Measurements from ENCODE around the gene SOX5. TPM values are rescaled to one million over a fixed set of nuclear protein-coding genes. Genes with fewer than 3 reads are reported as not detected.

The SOX5 gene
- polyA plus RNA-seq, 1 donor: 3.5 TPM

DNA sequence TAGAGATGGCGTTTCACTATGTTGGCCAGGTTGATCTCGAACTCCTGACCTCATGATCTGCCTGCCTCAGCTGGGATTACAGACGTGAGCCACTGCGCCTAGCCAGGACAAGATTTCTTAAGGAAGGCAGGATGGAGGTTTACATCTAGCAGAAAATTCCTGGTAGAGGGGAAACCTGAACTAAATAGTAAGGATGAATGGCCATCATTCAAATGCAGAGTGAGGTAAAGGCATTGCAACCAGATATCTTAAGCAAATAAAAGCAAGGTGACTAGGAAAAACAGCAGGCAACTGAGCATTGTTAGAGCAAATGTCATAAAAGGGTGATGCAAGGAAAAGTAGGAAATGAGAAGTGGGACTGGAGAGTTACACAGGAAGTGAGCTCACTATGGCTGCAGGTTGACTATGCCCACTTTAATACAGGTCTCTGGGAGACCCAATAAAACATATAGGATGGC lies 133.0 kb downstream of the SOX5 start:
- no CpG with 5 or more reads among the region's 4 CpGs for whole genome bisulfite sequencing (ENCODE audit: insufficient coverage, low lambda C conversion rate)
- DNase-seq: no peak
- Histone ChIP-seq H3K4me1 (ENCODE audit: control insufficient read depth, insufficient read depth, low read length) (no peaks in the 10 kb centered on the region), H3K27me3 (ENCODE audit: control insufficient read depth, insufficient read depth, low read length) (no peaks in the 10 kb centered on the region), H3K4me3 (ENCODE audit: low read length) (no peak overlapping the region), H3K36me3 (ENCODE audit: control insufficient read depth, insufficient read depth, low read length) (no peaks in the 10 kb centered on the region), H3K27ac (ENCODE audit: low read length) (no peak overlapping the region), H3K9me3 (ENCODE audit: control insufficient read depth, low read depth, low read length) (no peaks in the 10 kb centered on the region)

DNA sequence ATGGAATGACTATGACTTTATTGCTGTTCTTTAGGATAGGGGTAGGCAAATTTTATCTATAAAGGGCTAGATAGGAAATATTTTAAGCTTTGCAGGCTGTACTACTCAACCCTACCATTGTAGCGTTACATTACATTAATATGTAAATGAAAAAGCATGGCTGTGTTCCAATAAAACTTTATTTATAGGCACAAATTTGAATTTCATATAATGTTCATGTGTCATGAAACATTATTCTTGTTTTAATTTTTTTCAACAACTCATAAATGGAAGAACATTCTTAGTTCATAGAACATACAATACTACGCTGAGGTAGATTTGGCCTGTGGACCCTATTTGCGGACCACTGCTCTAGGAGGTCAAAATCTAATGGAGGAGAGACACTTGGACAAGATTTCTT lies 133.7 kb downstream of the SOX5 start:
- 100% methylated on average over 3 of the region's 3 CpGs for WGBS (ENCODE audit: insufficient coverage, low lambda C conversion rate)
- no peak for DNase-seq
- Histone ChIP-seq H3K4me3 (ENCODE audit: low read length) (no peak overlapping the region), H3K27ac (ENCODE audit: low read length) (no peak overlapping the region), H3K36me3 (ENCODE audit: control insufficient read depth, insufficient read depth, low read length) (no peaks in the 10 kb centered on the region), H3K4me1 (ENCODE audit: control insufficient read depth, insufficient read depth, low read length) (no peaks in the 10 kb centered on the region), H3K27me3 (ENCODE audit: control insufficient read depth, insufficient read depth, low read length) (no peaks in the 10 kb centered on the region), H3K9me3 (ENCODE audit: control insufficient read depth, low read depth, low read length) (no peaks in the 10 kb centered on the region)

DNA sequence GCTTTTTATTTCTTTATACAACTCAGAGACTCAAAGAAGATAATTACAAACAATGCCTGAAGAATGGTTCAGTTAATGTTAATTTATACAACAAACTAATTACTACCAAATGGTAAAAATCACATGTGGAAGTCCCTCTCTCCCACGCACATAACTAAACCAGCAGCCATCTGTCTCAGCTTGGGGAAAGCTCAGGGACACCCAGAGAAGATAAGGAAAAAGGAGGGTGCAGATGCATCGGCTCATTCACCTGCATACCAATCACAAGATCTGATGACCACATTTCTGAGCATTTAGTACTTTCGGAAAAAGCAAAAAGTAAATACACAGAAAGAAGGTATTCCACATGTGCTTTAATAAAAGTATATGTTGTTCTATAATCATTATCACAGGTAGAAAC lies 136.3 kb downstream of the SOX5 start:
- no peaks in the 10 kb centered on the region for H3K9me3 ChIP-seq (ENCODE audit: control insufficient read depth, low read depth, low read length)
- no peak overlapping the region for H3K4me3 ChIP-seq (ENCODE audit: low read length)
- no peak for DNase-seq
- no peaks in the 10 kb centered on the region for H3K27me3 ChIP-seq (ENCODE audit: control insufficient read depth, insufficient read depth, low read length)
- no peak overlapping the region for H3K27ac ChIP-seq (ENCODE audit: low read length)
- no CpG with 5 or more reads among the region's 3 CpGs for WGBS (ENCODE audit: insufficient coverage, low lambda C conversion rate)
- no peaks in the 10 kb centered on the region for H3K4me1 ChIP-seq (ENCODE audit: control insufficient read depth, insufficient read depth, low read length)
- no peaks in the 10 kb centered on the region for H3K36me3 ChIP-seq (ENCODE audit: control insufficient read depth, insufficient read depth, low read length)

DNA sequence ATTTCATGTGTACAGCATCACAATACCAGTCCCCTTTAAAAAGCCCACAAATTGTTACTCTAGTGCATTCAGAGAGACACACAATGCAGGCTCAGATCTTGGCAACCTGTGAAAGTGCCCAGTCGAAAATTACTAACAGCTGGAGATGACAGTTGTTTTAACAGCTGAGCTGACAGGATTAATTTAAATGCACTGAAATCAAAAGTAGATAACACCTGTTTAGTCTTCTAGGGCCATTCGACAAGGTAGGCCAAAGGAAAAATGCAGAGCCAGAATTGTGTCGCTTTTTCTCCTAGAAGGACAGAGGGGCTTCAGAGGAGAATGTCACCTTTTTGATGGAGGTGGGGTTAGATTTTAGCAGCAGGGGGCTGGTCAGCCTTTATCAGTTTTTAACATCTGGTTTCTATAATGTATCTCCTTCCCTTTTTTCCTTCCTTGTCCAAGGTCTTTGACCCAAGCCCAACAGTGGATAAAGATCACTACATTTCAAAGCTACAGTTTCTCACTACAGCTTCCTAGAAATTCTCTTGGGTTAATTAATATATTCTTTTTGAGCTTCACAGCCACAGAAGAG lies 139.1 kb downstream of the SOX5 start:
- Histone ChIP-seq H3K4me1 (ENCODE audit: control insufficient read depth, insufficient read depth, low read length) (no peaks in the 10 kb centered on the region), H3K4me3 (ENCODE audit: low read length) (no peak overlapping the region), H3K27me3 (ENCODE audit: control insufficient read depth, insufficient read depth, low read length) (no peaks in the 10 kb centered on the region), H3K36me3 (ENCODE audit: control insufficient read depth, insufficient read depth, low read length) (no peaks in the 10 kb centered on the region), H3K27ac (ENCODE audit: low read length) (no peak overlapping the region), H3K9me3 (ENCODE audit: control insufficient read depth, low read depth, low read length) (no peaks in the 10 kb centered on the region)
- WGBS (ENCODE audit: insufficient coverage, low lambda C conversion rate): no CpG with 5 or more reads among the region's 3 CpGs
- no peak for DNase-seq

DNA sequence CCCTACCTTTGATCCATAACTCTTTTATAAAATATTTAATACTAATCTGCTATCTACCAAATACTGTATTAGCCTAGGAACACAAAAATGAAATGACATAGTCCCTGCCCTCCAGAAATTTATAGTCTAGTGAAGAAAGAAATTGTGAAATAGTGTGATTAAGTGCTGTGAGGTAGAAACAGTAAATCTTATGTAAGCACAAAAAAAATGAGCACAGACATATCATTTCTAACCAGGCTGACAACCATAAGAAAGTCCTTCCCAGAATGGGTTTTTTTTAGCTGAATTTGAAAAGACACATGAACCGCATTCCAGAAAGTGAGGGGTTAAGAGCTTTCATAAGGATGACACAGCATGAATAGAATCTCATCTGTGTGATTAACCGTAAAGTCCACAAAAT lies 145.9 kb downstream of the SOX5 start:
- Histone ChIP-seq H3K4me3 (ENCODE audit: low read length) (no peak overlapping the region), H3K4me1 (ENCODE audit: control insufficient read depth, insufficient read depth, low read length) (no peaks in the 10 kb centered on the region)
- no CpG with 5 or more reads among the region's 2 CpGs for WGBS (ENCODE audit: insufficient coverage, low lambda C conversion rate)

DNA sequence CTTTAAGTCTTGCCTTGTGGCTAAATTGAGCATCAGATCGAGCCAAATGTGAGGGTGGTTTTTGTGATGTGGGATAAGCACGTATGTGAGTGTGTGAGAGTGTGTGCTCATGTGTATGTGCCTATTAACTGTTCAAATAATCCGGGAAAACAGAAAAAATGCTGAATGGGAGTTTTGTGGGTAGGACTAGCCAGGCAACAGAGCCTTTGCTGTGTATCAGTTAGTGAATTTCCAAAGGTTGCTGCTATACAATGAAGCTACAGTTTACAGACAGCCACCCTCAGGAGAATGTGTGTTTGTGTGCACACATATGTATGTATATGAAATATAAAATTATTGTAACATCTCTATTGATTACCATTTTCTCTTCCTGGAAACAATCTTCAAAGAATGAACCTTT lies 154.0 kb downstream of the SOX5 start:
- Histone ChIP-seq H3K4me3 (ENCODE audit: low read length) (no peak overlapping the region), H3K9me3 (ENCODE audit: control insufficient read depth, low read depth, low read length) (no peaks in the 10 kb centered on the region), H3K4me1 (ENCODE audit: control insufficient read depth, insufficient read depth, low read length) (no peaks in the 10 kb centered on the region), H3K27me3 (ENCODE audit: control insufficient read depth, insufficient read depth, low read length) (no peaks in the 10 kb centered on the region), H3K36me3 (ENCODE audit: control insufficient read depth, insufficient read depth, low read length) (no peaks in the 10 kb centered on the region), H3K27ac (ENCODE audit: low read length) (no peak overlapping the region)
- WGBS (ENCODE audit: insufficient coverage, low lambda C conversion rate): 76% methylated on average over 3 of the region's 3 CpGs
- no peak for DNase-seq

More for the DNA sequence above, 145.9 kb downstream of the SOX5 start:
- H3K9me3 ChIP-seq (ENCODE audit: control insufficient read depth, low read depth, low read length): no peaks in the 10 kb centered on the region
- H3K27me3 ChIP-seq (ENCODE audit: control insufficient read depth, insufficient read depth, low read length): no peaks in the 10 kb centered on the region
- no peak overlapping the region for H3K27ac ChIP-seq (ENCODE audit: low read length)
- no peaks in the 10 kb centered on the region for H3K36me3 ChIP-seq (ENCODE audit: control insufficient read depth, insufficient read depth, low read length)
- no peak for DNase-seq

DNA sequence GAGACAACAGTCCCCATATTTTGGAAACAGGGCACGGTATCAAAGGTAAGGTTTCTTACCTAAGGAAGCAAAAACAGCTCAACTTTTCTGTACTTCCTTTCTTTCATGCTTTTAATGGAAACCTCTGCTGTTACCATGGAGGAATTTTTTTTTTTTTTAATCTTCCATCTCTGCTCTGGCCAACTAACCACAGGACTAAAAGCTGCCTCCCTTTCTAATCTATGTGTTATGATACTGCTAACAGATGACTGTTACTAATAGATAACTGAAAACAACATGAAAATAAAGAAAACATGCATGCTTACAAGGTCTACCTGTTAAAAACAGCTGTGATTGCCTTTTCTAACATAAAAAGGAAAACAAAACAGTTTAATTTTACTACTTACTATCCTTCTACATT lies 168.4 kb downstream of the SOX5 start:
- no peaks in the 10 kb centered on the region for H3K9me3 ChIP-seq (ENCODE audit: control insufficient read depth, low read depth, low read length)
- no peaks in the 10 kb centered on the region for H3K27me3 ChIP-seq (ENCODE audit: control insufficient read depth, insufficient read depth, low read length)
- no peaks in the 10 kb centered on the region for H3K36me3 ChIP-seq (ENCODE audit: control insufficient read depth, insufficient read depth, low read length)
- no peak for DNase-seq
- WGBS (ENCODE audit: insufficient coverage, low lambda C conversion rate): 67% methylated on average over 1 of the region's 1 CpG
- no peak overlapping the region for H3K27ac ChIP-seq (ENCODE audit: low read length)
- no peaks in the 10 kb centered on the region for H3K4me1 ChIP-seq (ENCODE audit: control insufficient read depth, insufficient read depth, low read length)
- H3K4me3 ChIP-seq (ENCODE audit: low read length): no peak overlapping the region

DNA sequence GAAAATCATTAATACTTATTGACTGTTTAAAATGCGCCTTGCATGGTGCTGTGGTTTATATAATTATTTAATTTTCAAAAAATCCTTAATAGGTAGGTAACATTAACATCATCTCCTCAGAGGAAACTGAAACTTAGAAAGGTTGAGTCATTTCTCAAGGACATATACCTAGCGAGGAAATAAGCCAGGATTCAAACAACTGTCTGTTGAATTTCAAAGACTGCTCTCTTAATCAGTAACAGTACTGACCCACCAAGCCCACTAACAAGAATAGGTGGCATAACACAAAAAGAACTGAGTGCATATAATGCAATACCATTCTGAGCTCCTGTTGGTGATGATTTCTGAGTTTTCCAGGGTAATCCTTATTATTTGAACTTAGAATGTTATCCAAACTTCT lies 174.3 kb downstream of the SOX5 start:
- Histone ChIP-seq H3K9me3 (ENCODE audit: control insufficient read depth, low read depth, low read length) (no peaks in the 10 kb centered on the region), H3K27me3 (ENCODE audit: control insufficient read depth, insufficient read depth, low read length) (no peaks in the 10 kb centered on the region)
- WGBS (ENCODE audit: insufficient coverage, low lambda C conversion rate): no CpG with 5 or more reads among the region's 2 CpGs

DNA sequence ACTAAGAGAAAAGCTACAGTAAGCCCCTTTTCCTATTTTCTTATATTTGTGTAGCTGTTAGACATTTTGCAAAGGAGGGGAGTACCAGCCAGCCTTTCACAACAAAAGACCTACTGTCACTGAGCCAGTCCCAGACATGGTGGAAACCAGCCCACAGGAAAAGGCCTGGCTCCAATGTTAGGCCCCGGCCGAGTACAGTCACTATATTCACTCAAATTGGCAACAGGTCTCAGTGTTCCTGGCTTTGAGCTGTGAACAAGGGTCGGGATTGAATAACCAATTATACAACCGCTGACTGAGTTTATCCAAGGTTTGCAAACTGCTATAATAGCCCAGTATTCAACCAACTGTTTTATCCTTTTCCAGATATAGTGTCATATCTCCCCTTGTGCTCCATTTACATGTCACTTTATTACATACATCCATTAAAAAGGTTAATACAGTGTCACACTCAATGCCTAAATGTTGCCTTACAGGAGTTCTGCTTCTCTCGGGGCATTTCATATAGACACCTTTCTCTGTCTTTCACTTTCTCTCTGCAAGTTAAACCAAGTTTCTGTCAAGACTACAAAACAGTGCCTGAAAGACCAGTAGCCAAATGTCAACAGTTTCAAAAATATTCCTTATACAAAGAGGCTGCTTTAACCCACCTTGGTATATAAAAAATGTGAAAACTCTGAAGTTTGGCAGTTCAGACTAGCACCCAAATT lies 178.1 kb downstream of the SOX5 start:
- Histone ChIP-seq H3K27me3 (ENCODE audit: control insufficient read depth, insufficient read depth, low read length) (no peaks in the 10 kb centered on the region), H3K4me1 (ENCODE audit: control insufficient read depth, insufficient read depth, low read length) (no peaks in the 10 kb centered on the region), H3K4me3 (ENCODE audit: low read length) (no peak overlapping the region), H3K36me3 (ENCODE audit: control insufficient read depth, insufficient read depth, low read length) (no peaks in the 10 kb centered on the region), H3K27ac (ENCODE audit: low read length) (no peak overlapping the region), H3K9me3 (ENCODE audit: control insufficient read depth, low read depth, low read length) (no peaks in the 10 kb centered on the region)
- no CpG with 5 or more reads among the region's 5 CpGs for WGBS (ENCODE audit: insufficient coverage, low lambda C conversion rate)
- no peak for DNase-seq

More for the DNA sequence above, 174.3 kb downstream of the SOX5 start:
- Histone ChIP-seq H3K4me3 (ENCODE audit: low read length) (no peak overlapping the region), H3K36me3 (ENCODE audit: control insufficient read depth, insufficient read depth, low read length) (no peaks in the 10 kb centered on the region), H3K4me1 (ENCODE audit: control insufficient read depth, insufficient read depth, low read length) (no peaks in the 10 kb centered on the region), H3K27ac (ENCODE audit: low read length) (no peak overlapping the region)
- no peak for DNase-seq

DNA sequence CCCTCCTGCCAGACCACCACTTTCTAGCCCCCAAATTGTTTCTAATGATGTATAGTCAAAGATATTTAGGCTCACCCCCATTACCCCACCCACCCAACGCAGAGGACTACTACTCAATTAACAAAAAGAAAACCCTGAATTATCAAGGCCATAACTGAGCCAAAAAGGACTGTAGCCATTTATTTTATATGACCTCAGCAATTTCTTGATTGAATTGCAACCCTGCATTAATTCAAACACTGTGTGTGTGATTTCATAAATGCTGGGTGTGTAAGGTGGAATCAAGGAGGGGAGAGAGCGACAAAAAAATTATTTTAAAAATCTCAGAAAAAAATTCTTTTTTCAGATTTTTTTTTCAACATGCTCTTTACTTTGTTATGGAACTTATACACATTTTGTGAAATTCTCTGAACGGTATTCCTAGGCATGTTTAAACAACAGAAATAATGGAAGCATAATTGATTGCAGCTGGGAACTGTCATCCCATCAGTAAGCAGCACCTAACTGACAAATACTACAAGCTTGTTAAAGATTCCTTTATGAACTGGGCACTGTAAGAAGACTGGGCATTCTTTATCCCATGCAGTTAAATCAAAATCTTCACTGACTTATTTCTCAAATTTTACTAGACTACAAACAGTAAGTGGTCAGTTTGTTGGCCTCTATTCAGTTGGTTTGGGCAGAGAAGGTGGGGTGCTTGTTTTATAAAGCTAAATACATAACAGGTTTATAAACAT lies 179.1 kb downstream of the SOX5 start:
- no peaks in the 10 kb centered on the region for H3K36me3 ChIP-seq (ENCODE audit: control insufficient read depth, insufficient read depth, low read length)
- no peak for DNase-seq
- H3K4me1 ChIP-seq (ENCODE audit: control insufficient read depth, insufficient read depth, low read length): no peaks in the 10 kb centered on the region
- no peak overlapping the region for H3K27ac ChIP-seq (ENCODE audit: low read length)
- 88% methylated on average over 1 of the region's 3 CpGs for WGBS (ENCODE audit: insufficient coverage, low lambda C conversion rate)
- no peaks in the 10 kb centered on the region for H3K27me3 ChIP-seq (ENCODE audit: control insufficient read depth, insufficient read depth, low read length)
- no peak overlapping the region for H3K4me3 ChIP-seq (ENCODE audit: low read length)
- H3K9me3 ChIP-seq (ENCODE audit: control insufficient read depth, low read depth, low read length): no peaks in the 10 kb centered on the region
